ENCODE data around the gene TMUB1. TPM values are rescaled to one million over a fixed set of nuclear protein-coding genes. Genes with fewer than 3 reads are reported as not detected.

TMUB1 gene
- total RNA-seq, 1 donor from 2014 or later: 36.3 TPM

GRCh38 chr7:151119902-151120301 is 36.6 kb upstream of the TMUB1 start:
- H3K4me3 ChIP-seq: no peak overlapping the region
- H3K27ac ChIP-seq: no peak overlapping the region
- no peak for TF ChIP-seq CTCF (IDR thresholded peaks at IDR 0.05)
- H3K4me1 ChIP-seq: no peaks in the 10 kb centered on the region
- intact Hi-C loops (cut with DNase I): loop anchor here (10.0 kb wide), 1 partner anchor 85 kb away; no protein-coding TSS in a partner anchor
- H3K36me3 ChIP-seq: peaks cover 72% of the 10 kb centered on the region
- H3K27me3 ChIP-seq: no peaks in the 10 kb centered on the region
- ATAC-seq (no peak), DNase-seq (no peak)
- H3K9me3 ChIP-seq: no peaks in the 10 kb centered on the region

- Histone ChIP-seq H3K4me1 (peaks cover 4% of the 10 kb centered on the region), H3K9me3 (no peaks in the 10 kb centered on the region), H3K27me3 (no peaks in the 10 kb centered on the region), H3K27ac (no peak overlapping the region), H3K36me3 (peaks cover 63% of the 10 kb centered on the region), H3K4me3 (no peak overlapping the region)
- ATAC-seq (no peak), DNase-seq (no peak)
- TF ChIP-seq CTCF (IDR thresholded peaks at IDR 0.05): no peak
- intact Hi-C loops (cut with DNase I): loop anchor here (10.0 kb wide), 1 partner anchor 84 kb away; no protein-coding TSS in a partner anchor
Observed at GRCh38 chr7:151119055-151119415, 35.7 kb upstream of the TMUB1 start.

- peaks cover 57% of the 10 kb centered on the region for H3K36me3 ChIP-seq
- no peak overlapping the region for H3K4me3 ChIP-seq
- no peak overlapping the region for H3K27ac ChIP-seq
- H3K4me1 ChIP-seq: peaks cover 10% of the 10 kb centered on the region
- no peaks in the 10 kb centered on the region for H3K9me3 ChIP-seq
- ATAC-seq: no peak
- DNase-seq: no peak
- TF ChIP-seq CTCF (IDR thresholded peaks at IDR 0.05): no peak
- intact Hi-C loops (cut with DNase I): loop anchor here (10.0 kb wide), 1 partner anchor 84 kb away; no protein-coding TSS in a partner anchor
- H3K27me3 ChIP-seq: no peaks in the 10 kb centered on the region
Observed at GRCh38 chr7:151118108-151119054, 35.1 kb upstream of the TMUB1 start.

- intact Hi-C loops (cut with DNase I): loop anchor here (10.0 kb wide), 1 partner anchor 83 kb away; no protein-coding TSS in a partner anchor
- H3K27me3 ChIP-seq: no peaks in the 10 kb centered on the region
- no peak for TF ChIP-seq CTCF (IDR thresholded peaks at IDR 0.05)
- peaks cover 49% of the 10 kb centered on the region for H3K36me3 ChIP-seq
- no peaks in the 10 kb centered on the region for H3K9me3 ChIP-seq
- no peak overlapping the region for H3K27ac ChIP-seq
- DNase-seq (no peak), ATAC-seq (no peak)
- H3K4me1 ChIP-seq: peaks cover 16% of the 10 kb centered on the region
- H3K4me3 ChIP-seq: no peak overlapping the region
Observed at GRCh38 chr7:151117565-151117964, 34.3 kb upstream of the TMUB1 start.

GRCh38 chr7:151116603-151117440 is 33.5 kb upstream of the TMUB1 start:
- ATAC-seq (peak; percentile 6), DNase-seq (no peak)
- Histone ChIP-seq H3K4me1 (peaks cover 16% of the 10 kb centered on the region), H3K9me3 (no peaks in the 10 kb centered on the region), H3K36me3 (peaks cover 44% of the 10 kb centered on the region), H3K4me3 (peak overlapping the region; percentile 42), H3K27ac (peak overlapping the region; percentile 65), H3K27me3 (no peaks in the 10 kb centered on the region)
- no peak for TF ChIP-seq CTCF (IDR thresholded peaks at IDR 0.05)
- intact Hi-C loops (cut with DNase I): loop anchor here (10.0 kb wide), 1 partner anchor 82 kb away; no protein-coding TSS in a partner anchor
